ENCODE data around the gene FNDC11. TPM values are rescaled to one million over a fixed set of nuclear protein-coding genes. Genes with fewer than 3 reads are reported as not detected.

Gene FNDC11
- total and polyA plus RNA-seq, 2 of the 13 experiments (the other 11 are each of a cell fraction or from before 2014, with no cell fraction given): 0.07 TPM; not detected in 1

DNA sequence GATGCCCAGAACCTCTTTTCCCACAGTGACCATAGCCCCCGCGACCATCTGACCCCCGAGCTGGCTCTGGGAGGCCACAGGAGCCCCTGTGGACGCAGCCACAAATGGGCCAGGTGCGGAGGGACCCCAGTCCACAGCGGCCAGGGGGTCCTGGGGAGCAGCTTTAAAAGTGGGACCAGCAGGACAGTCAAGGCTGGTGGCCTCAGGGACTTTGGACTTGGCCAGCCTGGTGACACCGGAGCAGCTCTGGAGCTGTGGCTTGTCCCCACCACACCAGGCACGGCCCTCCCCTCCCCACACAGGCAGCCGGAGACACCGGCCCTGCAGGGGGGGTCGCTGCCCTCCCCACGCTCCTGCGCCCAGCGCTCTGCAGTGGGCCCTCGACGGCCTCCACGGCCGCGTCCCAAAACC lies 3.5 kb downstream of the FNDC11 start (continued):
- TF ChIP-seq, protein P1, sequence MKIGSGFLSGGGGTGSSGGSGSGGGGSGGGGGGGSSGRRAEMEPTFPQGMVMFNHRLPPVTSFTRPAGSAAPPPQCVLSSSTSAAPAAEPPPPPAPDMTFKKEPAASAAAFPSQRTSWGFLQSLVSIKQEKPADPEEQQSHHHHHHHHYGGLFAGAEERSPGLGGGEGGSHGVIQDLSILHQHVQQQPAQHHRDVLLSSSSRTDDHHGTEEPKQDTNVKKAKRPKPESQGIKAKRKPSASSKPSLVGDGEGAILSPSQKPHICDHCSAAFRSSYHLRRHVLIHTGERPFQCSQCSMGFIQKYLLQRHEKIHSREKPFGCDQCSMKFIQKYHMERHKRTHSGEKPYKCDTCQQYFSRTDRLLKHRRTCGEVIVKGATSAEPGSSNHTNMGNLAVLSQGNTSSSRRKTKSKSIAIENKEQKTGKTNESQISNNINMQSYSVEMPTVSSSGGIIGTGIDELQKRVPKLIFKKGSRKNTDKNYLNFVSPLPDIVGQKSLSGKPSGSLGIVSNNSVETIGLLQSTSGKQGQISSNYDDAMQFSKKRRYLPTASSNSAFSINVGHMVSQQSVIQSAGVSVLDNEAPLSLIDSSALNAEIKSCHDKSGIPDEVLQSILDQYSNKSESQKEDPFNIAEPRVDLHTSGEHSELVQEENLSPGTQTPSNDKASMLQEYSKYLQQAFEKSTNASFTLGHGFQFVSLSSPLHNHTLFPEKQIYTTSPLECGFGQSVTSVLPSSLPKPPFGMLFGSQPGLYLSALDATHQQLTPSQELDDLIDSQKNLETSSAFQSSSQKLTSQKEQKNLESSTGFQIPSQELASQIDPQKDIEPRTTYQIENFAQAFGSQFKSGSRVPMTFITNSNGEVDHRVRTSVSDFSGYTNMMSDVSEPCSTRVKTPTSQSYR (CRISPR knock-in tag; IDR thresholded peaks at IDR 0.05; ENCODE audit: borderline replicate concordance): no peak; the same call in 1 of the 2 replicates
- no peak for TF ChIP-seq MTF1 (CRISPR knock-in tag; IDR thresholded peaks at IDR 0.05)
- TF ChIP-seq MIXL1 (CRISPR knock-in tag; IDR thresholded peaks at IDR 0.05): no peak
- no peak for TF ChIP-seq EP300 (IDR thresholded peaks at IDR 0.05; ENCODE audit: low read depth in 2 of 2, low read length in 2 of 2)
- TF ChIP-seq EP300 (CRISPR knock-in tag; IDR thresholded peaks at IDR 0.05; ENCODE audit: borderline replicate concordance): no peak
- TF ChIP-seq SMARCE1 (IDR thresholded peaks at IDR 0.05; ENCODE audit: borderline replicate concordance): no peak
- no peak for TF ChIP-seq RBM39 (IDR thresholded peaks at IDR 0.05; ENCODE audit: low read depth, low read length, poor library complexity, severe bottlenecking)
- TF ChIP-seq PHF20 (CRISPR knock-in tag; IDR thresholded peaks at IDR 0.05): no peak
- TF ChIP-seq, protein P2, sequence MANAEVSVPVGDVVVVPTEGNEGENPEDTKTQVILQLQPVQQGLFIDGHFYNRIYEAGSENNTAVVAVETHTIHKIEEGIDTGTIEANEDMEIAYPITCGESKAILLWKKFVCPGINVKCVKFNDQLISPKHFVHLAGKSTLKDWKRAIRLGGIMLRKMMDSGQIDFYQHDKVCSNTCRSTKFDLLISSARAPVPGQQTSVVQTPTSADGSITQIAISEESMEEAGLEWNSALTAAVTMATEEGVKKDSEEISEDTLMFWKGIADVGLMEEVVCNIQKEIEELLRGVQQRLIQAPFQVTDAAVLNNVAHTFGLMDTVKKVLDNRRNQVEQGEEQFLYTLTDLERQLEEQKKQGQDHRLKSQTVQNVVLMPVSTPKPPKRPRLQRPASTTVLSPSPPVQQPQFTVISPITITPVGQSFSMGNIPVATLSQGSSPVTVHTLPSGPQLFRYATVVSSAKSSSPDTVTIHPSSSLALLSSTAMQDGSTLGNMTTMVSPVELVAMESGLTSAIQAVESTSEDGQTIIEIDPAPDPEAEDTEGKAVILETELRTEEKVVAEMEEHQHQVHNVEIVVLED (CRISPR knock-in tag; IDR thresholded peaks at IDR 0.05; ENCODE audit: borderline replicate concordance): no peak
- TF ChIP-seq FOXK2 (IDR thresholded peaks at IDR 0.05): no peak
- TF ChIP-seq, protein P3, sequence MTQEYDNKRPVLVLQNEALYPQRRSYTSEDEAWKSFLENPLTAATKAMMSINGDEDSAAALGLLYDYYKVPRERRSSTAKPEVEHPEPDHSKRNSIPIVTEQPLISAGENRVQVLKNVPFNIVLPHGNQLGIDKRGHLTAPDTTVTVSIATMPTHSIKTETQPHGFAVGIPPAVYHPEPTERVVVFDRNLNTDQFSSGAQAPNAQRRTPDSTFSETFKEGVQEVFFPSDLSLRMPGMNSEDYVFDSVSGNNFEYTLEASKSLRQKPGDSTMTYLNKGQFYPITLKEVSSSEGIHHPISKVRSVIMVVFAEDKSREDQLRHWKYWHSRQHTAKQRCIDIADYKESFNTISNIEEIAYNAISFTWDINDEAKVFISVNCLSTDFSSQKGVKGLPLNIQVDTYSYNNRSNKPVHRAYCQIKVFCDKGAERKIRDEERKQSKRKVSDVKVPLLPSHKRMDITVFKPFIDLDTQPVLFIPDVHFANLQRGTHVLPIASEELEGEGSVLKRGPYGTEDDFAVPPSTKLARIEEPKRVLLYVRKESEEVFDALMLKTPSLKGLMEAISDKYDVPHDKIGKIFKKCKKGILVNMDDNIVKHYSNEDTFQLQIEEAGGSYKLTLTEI (CRISPR knock-in tag; conservative IDR thresholded peaks at IDR 0.05): no peak
- no peak for TF ChIP-seq ZNF724P (CRISPR knock-in tag; IDR thresholded peaks at IDR 0.05; ENCODE audit: borderline replicate concordance)
- TF ChIP-seq KMT2A (CRISPR knock-in tag; IDR thresholded peaks at IDR 0.05): no peak
- no peak for TF ChIP-seq STAG1 (CRISPR knock-in tag; IDR thresholded peaks at IDR 0.05)
- TF ChIP-seq, protein P4, sequence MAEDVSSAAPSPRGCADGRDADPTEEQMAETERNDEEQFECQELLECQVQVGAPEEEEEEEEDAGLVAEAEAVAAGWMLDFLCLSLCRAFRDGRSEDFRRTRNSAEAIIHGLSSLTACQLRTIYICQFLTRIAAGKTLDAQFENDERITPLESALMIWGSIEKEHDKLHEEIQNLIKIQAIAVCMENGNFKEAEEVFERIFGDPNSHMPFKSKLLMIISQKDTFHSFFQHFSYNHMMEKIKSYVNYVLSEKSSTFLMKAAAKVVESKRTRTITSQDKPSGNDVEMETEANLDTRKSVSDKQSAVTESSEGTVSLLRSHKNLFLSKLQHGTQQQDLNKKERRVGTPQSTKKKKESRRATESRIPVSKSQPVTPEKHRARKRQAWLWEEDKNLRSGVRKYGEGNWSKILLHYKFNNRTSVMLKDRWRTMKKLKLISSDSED (CRISPR knock-in tag; IDR thresholded peaks at IDR 0.05): no peak
- TF ChIP-seq, protein P5, sequence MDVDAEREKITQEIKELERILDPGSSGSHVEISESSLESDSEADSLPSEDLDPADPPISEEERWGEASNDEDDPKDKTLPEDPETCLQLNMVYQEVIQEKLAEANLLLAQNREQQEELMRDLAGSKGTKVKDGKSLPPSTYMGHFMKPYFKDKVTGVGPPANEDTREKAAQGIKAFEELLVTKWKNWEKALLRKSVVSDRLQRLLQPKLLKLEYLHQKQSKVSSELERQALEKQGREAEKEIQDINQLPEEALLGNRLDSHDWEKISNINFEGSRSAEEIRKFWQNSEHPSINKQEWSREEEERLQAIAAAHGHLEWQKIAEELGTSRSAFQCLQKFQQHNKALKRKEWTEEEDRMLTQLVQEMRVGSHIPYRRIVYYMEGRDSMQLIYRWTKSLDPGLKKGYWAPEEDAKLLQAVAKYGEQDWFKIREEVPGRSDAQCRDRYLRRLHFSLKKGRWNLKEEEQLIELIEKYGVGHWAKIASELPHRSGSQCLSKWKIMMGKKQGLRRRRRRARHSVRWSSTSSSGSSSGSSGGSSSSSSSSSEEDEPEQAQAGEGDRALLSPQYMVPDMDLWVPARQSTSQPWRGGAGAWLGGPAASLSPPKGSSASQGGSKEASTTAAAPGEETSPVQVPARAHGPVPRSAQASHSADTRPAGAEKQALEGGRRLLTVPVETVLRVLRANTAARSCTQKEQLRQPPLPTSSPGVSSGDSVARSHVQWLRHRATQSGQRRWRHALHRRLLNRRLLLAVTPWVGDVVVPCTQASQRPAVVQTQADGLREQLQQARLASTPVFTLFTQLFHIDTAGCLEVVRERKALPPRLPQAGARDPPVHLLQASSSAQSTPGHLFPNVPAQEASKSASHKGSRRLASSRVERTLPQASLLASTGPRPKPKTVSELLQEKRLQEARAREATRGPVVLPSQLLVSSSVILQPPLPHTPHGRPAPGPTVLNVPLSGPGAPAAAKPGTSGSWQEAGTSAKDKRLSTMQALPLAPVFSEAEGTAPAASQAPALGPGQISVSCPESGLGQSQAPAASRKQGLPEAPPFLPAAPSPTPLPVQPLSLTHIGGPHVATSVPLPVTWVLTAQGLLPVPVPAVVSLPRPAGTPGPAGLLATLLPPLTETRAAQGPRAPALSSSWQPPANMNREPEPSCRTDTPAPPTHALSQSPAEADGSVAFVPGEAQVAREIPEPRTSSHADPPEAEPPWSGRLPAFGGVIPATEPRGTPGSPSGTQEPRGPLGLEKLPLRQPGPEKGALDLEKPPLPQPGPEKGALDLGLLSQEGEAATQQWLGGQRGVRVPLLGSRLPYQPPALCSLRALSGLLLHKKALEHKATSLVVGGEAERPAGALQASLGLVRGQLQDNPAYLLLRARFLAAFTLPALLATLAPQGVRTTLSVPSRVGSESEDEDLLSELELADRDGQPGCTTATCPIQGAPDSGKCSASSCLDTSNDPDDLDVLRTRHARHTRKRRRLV (CRISPR knock-in tag; IDR thresholded peaks at IDR 0.05): no peak
- TF ChIP-seq MXD4 (CRISPR knock-in tag; IDR thresholded peaks at IDR 0.05): no peak
- no peak for TF ChIP-seq SIX1 (CRISPR knock-in tag; IDR thresholded peaks at IDR 0.05; ENCODE audit: borderline replicate concordance)
- TF ChIP-seq ZFYVE20 (CRISPR knock-in tag; IDR thresholded peaks at IDR 0.05; ENCODE audit: borderline replicate concordance, low read depth): no peak

All from HepG2 (cell line).